LNCAP (cell line): ENCODE results near the gene FGF8.

Experiments
- CTCF ChIP-seq: fragments of 450-650 bp; IDR thresholded peaks from 2 replicates; pipeline ENCODE4 v1.5.1; 2017; ENCODE audit warnings: mild to moderate bottlenecking

Gene FGF8

DNA sequence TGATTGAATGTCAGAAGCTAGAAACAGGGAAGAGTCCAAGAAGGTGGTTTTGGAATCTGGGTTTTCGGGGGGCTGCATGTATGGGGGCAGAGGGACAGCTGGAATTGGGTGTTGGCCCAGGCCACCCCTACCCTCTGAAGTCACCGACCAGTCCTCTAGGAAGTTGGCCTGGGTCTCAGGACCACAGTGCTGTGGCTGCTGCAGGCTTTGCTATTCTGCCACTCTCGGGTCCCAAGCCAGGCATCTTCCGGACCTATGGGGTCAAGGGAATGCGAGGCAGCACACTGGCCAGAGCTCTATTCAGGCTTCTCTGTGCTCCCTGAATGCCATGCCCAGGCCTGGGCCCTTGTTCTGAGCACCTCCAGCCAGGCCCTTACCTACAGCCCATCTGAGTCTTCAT, 13.2 kb downstream of the FGF8 start:
- no peak for TF ChIP-seq CTCF

GRCh38 chr10:101761226-101761625, 14.7 kb downstream of the FGF8 start:
- TF ChIP-seq CTCF: no peak

DNA sequence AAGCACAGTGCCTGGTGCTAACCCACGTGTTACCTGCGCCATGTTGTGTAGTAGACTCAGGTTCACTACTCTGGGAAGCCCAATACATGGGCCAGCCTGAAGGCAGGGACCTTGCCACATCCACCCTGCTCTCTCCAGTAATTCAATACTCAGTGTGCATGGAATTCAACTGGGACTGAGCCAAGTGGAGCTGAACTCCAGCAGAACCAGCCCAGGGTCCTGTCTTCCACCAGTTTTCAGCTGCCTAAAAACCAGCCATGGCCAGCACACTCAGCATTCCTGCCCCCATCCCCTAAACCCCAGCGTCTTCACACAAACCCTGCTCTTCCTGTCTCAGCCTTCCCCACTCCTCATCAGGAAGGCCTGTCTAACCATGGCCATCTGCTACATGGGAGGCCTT, 15.4 kb downstream of the FGF8 start:
- no peak for TF ChIP-seq CTCF

DNA sequence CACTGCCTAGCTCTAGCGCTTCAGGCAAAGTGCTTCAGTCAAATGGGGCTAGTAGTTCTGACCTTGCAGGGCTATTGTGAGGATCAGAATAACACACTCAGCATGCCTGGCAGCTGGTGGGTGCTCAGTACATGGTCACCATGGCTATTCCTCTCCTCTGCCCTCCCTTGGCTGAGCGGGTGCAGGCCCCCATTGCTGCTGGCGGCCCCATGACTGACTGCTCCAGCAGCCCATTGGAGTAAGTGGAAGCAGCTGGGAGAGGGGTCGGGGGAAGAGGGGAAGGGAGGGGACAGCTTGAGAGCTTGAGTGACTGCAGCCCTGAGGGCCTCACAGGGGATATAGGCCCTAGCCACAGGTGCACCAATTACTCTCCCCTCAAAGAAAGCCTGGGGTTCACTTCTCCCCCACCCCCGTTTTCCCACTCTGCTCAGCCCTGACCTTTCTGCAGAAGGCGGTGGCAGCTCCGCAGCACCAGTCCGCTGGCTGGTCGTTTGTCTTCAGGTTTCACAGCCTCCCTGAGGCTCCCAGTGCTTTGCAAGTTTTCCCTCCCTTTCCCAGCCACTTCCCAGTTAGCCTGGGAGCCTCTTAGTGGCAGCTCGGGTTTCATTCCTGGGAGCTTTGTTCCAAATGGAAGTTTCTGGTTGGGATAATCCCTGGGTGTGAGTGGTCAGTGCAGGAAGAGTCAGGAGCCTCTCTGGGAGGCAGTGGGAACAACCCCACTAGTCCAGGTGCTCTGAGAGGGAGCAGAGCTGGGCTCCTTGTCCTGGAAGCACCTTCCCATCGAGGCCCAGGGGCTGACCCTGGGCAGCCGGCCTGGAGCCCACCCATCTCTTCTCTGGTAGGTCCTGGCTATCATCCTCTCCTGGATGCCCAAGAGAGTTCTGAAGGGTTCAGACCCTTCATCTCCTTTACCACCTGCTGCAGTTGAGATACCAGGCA, 16.3 kb downstream of the FGF8 start:
- TF ChIP-seq CTCF: no peak

- no peak for TF ChIP-seq CTCF
Measured at GRCh38 chr10:101758858-101759257, 17.1 kb downstream of the FGF8 start.

DNA sequence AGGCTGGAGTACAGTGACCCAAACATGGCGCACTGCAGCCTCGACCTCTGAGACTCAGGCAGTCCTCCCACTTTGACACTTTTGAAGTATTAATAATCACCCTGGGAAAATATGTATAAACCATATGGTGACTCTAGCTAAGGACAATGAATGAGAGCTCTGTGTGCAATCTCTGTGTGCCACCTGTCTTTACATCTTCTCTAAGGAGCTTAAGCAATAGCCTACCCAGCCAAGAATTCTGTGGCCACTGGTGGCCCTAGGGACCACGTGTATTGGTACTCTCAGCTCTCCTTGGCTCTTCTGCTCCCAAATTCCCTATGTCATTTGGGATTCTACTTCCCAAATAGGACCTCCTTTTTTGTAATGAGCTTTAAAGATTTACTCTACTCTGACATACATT, 23.7 kb downstream of the FGF8 start:
- TF ChIP-seq CTCF: no peak

DNA sequence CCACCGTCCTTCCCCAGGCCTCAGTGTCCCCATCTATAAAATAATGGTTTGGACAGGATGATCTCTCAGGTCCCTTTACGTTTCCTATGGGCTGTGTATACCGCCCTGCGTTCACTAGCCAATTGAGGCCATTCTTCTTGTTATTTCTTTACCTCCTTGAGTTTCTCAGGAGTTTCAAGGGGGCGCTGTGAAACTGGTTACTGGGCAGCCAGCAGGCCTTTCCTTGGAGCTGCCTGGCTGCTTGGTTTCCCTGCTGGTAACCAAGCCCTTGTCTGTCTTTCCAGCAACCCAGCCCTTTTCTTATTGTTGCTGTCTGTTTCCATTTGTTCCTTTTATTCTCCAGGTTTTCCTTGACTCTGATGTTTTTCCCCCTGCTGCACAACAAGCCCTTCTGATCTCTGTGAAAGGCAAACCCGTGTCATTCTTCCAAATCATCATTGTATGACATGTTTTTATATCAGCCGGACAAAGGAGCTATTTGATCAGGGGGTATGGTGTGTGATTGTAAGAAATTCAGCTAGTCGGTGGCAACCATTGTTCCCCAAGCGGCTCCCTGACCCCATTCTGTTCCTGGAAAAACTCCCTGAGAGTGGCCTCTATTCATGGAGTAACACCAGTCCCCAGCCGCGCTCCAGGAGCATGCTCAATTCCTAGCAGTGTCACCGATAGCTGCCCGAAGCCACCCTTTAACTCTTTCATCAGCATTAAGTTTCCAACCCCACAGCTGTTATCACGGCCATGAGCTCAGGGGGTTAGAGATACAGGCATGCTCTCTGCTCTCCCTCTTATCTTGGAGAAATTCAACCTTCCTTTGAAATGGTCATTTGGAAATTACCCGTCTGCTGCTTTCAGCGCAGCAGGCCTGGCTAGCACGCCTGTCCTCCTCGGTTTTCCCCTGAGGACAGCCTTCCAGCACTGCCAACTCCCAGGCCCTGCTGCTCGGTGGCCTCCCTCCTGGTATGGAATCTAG, 26.6 kb downstream of the FGF8 start:
- TF ChIP-seq CTCF: no peak
